K562 (cell line): Measurements from ENCODE around the gene LCNL1. TPM values are rescaled to one million over a fixed set of nuclear protein-coding genes. Genes with fewer than 3 reads are reported as not detected.

ENCODE experiments used
- ATF1 ChIP-seq, 2 experiments: fragments of 450-650 bp in 1 of 2; IDR thresholded peaks; 2 replicates each; pipeline ENCODE4 v1.6.1; 2016; ENCODE audit warnings: missing compliant biosample characterization in 1 of 2, missing genetic modification characterization in 1 of 2
- ATF3 ChIP-seq, 2 experiments: fragments of 450-650 bp in 1 of 2; sonication (generic) in 1 of 2; formaldehyde crosslinking in 1 of 2; IDR thresholded peaks in 1 of 2; conservative IDR thresholded peaks in 1 of 2; 2 replicates each; pipeline versions ENCODE4 v1.6.1 to v1.8.1; 2016 to 2023; ENCODE audit warnings: mild to moderate bottlenecking in 2 of 2, moderate library complexity in 2 of 2, inconsistent platforms in 1 of 2, missing genetic modification reagents in 1 of 2
- CAMTA2 ChIP-seq: fragments of 250-450 bp; sonication (Bioruptor Pico); conservative IDR thresholded peaks from 2 replicates; pipeline ENCODE4 v1.5.1; 2022
- DDX20 ChIP-seq: fragments of 450-650 bp; IDR thresholded peaks from 2 replicates; pipeline ENCODE4 v1.6.1; 2016; ENCODE audit warnings: missing genetic modification characterization, low read depth, mild to moderate bottlenecking, missing compliant biosample characterization, moderate library complexity
- E2F6 ChIP-seq, 2 experiments: IDR thresholded peaks; 2 replicates each; pipeline ENCODE4 v1.6.1; 2011; ENCODE audit warnings: borderline replicate concordance in 1 of 2, control low read depth in 1 of 2, low read depth in 1 of 2, low read length in 1 of 2, mild to moderate bottlenecking in 1 of 2, mixed read lengths in 1 of 2, moderate library complexity in 1 of 2; ENCODE audit not compliant: insufficient read depth in 1 of 2, insufficient read length in 1 of 2, poor library complexity in 1 of 2, severe bottlenecking in 1 of 2; ENCODE audit errors: extremely low read depth in 1 of 2
- FOXJ2 ChIP-seq: fragments of 200-800 bp; sonication (Bioruptor generic); IDR thresholded peaks from 2 replicates; pipeline ENCODE4 v1.6.1; 2016; ENCODE audit warnings: missing genetic modification characterization, missing compliant biosample characterization
- PHB2 ChIP-seq: fragments of 450-650 bp; IDR thresholded peaks from 2 replicates; pipeline ENCODE4 v1.6.1; 2017; ENCODE audit warnings: low read depth
- RHOXF2B ChIP-seq: fragments of 250-450 bp; sonication (Bioruptor Pico); conservative IDR thresholded peaks from 2 replicates; pipeline ENCODE4 v1.5.1; 2021
- SIN3A ChIP-seq, 2 experiments: fragments of 150-350 bp in 1 of 2; IDR thresholded peaks; 2 replicates each; pipeline ENCODE4 v1.6.1; 2011 to 2016; ENCODE audit warnings: borderline replicate concordance in 2 of 2, low read depth in 2 of 2, low read length in 2 of 2, mild to moderate bottlenecking in 2 of 2, moderate library complexity in 2 of 2; ENCODE audit not compliant: control insufficient read depth in 1 of 2
- TCF3 ChIP-seq: sonication (generic); formaldehyde crosslinking; IDR thresholded peaks from 2 replicates; pipeline ENCODE4 v1.4.0; 2020; ENCODE audit warnings: mild to moderate bottlenecking, missing genetic modification reagents
- ZNF311 ChIP-seq: fragments of 250-450 bp; sonication (Bioruptor Pico); IDR thresholded peaks from 2 replicates; pipeline ENCODE4 v1.4.0; 2020; ENCODE audit warnings: mild to moderate bottlenecking, moderate library complexity
- ZNF518B ChIP-seq: fragments of 250-450 bp; sonication (Bioruptor Pico); IDR thresholded peaks from 2 replicates; pipeline ENCODE4 v1.5.0; 2021; ENCODE audit warnings: mild to moderate bottlenecking, moderate library complexity
- polyA plus RNA-seq, 8 experiments: library from polyadenylated mRNA; depleted of rRNA in 4 of 8; stranded (reverse) in 5 of 8; unstranded in 3 of 8; fragments of >200 nt; fragmentation: Nextera tagmentation in 2 of 8; fragmentation: Illumina TruSeq in 1 of 8; extraction: Ambion mirVana in 2 of 8; extraction: Trizol in 1 of 8; gene quantifications; 2 replicates each; pipeline versions ENCODE4 v1.2.1 to v1.2.3, GENCODE V29; 2011 to 2014; ENCODE audit warnings: inconsistent platforms in 1 of 8, missing spikeins in 1 of 8
- total RNA-seq, 7 experiments: library from RNA; depleted of rRNA in 6 of 7; stranded (reverse); fragments of >200 nt in 6 of 7; fragmentation: Illumina TruSeq in 2 of 7; extraction: Trizol in 2 of 7; gene quantifications; 2 replicates each; pipeline versions ENCODE4 v1.2.1 to v1.2.3, GENCODE V29; 2011 to 2021; ENCODE audit warnings: low replicate concordance in 1 of 7
- TF ChIP-seq, protein P1 (sequence below): fragments of 250-450 bp; sonication (Bioruptor Pico); IDR thresholded peaks from 2 replicates; pipeline ENCODE4 v1.5.0; 2021; ENCODE audit warnings: mild to moderate bottlenecking, borderline replicate concordance
- TF ChIP-seq, protein P2 (sequence below): sonication (generic); formaldehyde crosslinking; IDR thresholded peaks from 2 replicates; pipeline ENCODE4 v1.8.0; 2022; ENCODE audit warnings: missing genetic modification reagents, mild to moderate bottlenecking, borderline replicate concordance

Gene LCNL1
- total and polyA plus RNA-seq, 9 of the 15 experiments (the other 6 are each of a cell fraction or from before 2014, with no cell fraction given), result 0.04 to 0.16 (median 0.04) TPM; not detected in 4

DNA sequence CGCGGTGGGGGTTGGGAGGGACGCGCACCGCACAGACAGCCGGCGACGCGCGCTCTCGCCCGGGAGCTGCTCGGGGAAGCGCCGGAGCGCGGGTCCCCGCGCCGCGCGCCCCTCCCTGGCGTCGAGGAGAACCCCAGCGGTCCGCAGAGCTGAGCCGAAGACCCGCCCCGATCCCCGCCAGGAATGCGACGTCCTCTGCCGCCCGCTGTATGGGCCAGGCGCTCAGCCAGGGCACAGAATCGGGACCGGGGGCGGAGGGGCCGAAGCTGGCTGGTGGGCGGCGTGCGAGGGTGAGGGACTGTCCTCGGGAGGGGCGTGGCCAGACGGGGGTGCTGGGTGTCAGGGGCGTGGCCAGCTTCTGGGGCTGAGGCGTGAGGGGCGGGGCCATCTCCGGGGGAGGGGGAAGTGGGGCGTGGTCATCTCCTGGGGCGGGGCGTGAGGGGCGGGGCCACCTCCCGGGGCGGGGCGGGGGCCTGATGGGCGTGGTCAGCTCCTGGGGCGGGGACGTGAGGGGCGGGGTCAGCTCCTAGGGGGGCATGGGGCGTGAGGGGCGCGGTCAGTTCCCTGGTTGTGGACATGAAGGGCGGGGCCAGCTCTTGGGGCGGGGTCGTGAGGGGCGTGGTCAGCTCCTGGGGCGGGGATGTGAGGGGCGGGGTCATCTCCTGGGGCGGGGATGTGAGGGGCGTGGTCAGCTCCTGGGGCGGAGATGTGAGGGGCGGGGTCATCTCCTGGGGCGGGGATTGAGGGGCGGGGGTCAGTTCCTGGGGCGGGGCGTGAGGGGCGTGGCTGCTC lies 4.5 kb upstream of the LCNL1 start (continued):
- TF ChIP-seq ZNF311 (CRISPR knock-in tag) (no peak), RHOXF2B (CRISPR knock-in tag) (no peak), CAMTA2 (no peak), E2F6 (IDR thresholded peaks at IDR 0.05; ENCODE audit: borderline replicate concordance in 1 of 2, extremely low read depth in 1 of 2, insufficient read depth in 1 of 2, insufficient read length in 1 of 2, low read depth in 1 of 2, low read length in 1 of 2, poor library complexity in 1 of 2, severe bottlenecking in 1 of 2) (peak; percentile 36 to 49), FOXJ2 (tag) (no peak), ATF3 (IDR thresholded peaks at IDR 0.05) (no peak), ATF3 (CRISPR knock-in tag; conservative IDR thresholded peaks at IDR 0.05) (no peak), DDX20 (no peak), SIN3A (IDR thresholded peaks at IDR 0.05; ENCODE audit: borderline replicate concordance in 2 of 2, control insufficient read depth in 1 of 2, low read depth in 2 of 2, low read length in 2 of 2) (peak in 1 of 2 experiments; percentile 19; a peak in 1 of 4 replicates), PHB2 (no peak), ATF1 (CRISPR knock-in tag; IDR thresholded peaks at IDR 0.05) (no peak), ATF1 (tag; IDR thresholded peaks at IDR 0.05) (0 out of 2 replicates have a peak, but pooled peaks have one; percentile 27), ZNF518B (CRISPR knock-in tag) (no peak), TCF3 (CRISPR knock-in tag) (no peak)
- TF ChIP-seq, protein P1, sequence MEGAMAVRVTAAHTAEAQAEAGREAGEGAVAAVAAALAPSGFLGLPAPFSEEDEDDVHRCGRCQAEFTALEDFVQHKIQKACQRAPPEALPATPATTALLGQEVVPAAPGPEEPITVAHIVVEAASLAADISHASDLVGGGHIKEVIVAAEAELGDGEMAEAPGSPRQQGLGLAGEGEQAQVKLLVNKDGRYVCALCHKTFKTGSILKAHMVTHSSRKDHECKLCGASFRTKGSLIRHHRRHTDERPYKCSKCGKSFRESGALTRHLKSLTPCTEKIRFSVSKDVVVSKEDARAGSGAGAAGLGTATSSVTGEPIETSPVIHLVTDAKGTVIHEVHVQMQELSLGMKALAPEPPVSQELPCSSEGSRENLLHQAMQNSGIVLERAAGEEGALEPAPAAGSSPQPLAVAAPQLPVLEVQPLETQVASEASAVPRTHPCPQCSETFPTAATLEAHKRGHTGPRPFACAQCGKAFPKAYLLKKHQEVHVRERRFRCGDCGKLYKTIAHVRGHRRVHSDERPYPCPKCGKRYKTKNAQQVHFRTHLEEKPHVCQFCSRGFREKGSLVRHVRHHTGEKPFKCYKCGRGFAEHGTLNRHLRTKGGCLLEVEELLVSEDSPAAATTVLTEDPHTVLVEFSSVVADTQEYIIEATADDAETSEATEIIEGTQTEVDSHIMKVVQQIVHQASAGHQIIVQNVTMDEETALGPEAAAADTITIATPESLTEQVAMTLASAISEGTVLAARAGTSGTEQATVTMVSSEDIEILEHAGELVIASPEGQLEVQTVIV (CRISPR knock-in tag), result no peak
- TF ChIP-seq, protein P2, sequence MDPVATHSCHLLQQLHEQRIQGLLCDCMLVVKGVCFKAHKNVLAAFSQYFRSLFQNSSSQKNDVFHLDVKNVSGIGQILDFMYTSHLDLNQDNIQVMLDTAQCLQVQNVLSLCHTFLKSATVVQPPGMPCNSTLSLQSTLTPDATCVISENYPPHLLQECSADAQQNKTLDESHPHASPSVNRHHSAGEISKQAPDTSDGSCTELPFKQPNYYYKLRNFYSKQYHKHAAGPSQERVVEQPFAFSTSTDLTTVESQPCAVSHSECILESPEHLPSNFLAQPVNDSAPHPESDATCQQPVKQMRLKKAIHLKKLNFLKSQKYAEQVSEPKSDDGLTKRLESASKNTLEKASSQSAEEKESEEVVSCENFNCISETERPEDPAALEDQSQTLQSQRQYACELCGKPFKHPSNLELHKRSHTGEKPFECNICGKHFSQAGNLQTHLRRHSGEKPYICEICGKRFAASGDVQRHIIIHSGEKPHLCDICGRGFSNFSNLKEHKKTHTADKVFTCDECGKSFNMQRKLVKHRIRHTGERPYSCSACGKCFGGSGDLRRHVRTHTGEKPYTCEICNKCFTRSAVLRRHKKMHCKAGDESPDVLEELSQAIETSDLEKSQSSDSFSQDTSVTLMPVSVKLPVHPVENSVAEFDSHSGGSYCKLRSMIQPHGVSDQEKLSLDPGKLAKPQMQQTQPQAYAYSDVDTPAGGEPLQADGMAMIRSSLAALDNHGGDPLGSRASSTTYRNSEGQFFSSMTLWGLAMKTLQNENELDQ (CRISPR knock-in tag), result no peak
